HFFc6 (cell line): ENCODE results near the gene CTNND2. TPM values are rescaled to one million over a fixed set of nuclear protein-coding genes. Genes with fewer than 3 reads are reported as not detected.

Source experiments
- DNase-seq: peaks from one replicate; pipeline ENCODE4 v3.0.0-alpha.2; 2018
- H3K27ac Mint-ChIP-seq: 2 replicates; pipeline ENCODE4 v1.8.0; 2020; ENCODE audit warnings: mild to moderate bottlenecking, mixed read lengths
- H3K27me3 Mint-ChIP-seq: 2 replicates; pipeline ENCODE4 v1.8.0; 2021; ENCODE audit warnings: mild to moderate bottlenecking, moderate library complexity, mixed read lengths; ENCODE audit not compliant: insufficient read depth
- H3K36me3 Mint-ChIP-seq: 2 replicates; pipeline ENCODE4 v1.8.0; 2021; ENCODE audit warnings: low read depth, mixed read lengths
- H3K4me1 Mint-ChIP-seq: 2 replicates; pipeline ENCODE4 v1.8.0; 2020; ENCODE audit warnings: low read depth, mixed read lengths
- H3K4me3 Mint-ChIP-seq: 2 replicates; pipeline ENCODE4 v1.8.0; 2020; ENCODE audit warnings: mild to moderate bottlenecking, moderate library complexity, mixed read lengths
- H3K9me3 Mint-ChIP-seq: 2 replicates; pipeline ENCODE4 v1.8.0; 2020; ENCODE audit warnings: mild to moderate bottlenecking, mixed read lengths
- total RNA-seq, 6 experiments: library from RNA; stranded (reverse); fragmentation: NEBNext Ultra II Directional; extraction: Animal tissue kit (Norgen Biotek cat#: 25700); gene quantifications; 2 replicates in 1 of 6; 3 replicates in 5 of 6; pipeline ENCODE4 v1.2.3, GENCODE V29; 2021
- TF ChIP-seq, protein P1 (sequence below): fragments of 200-600 bp; sonication (generic); IDR thresholded peaks from 2 replicates; pipeline ENCODE4 v1.5.0; 2021; ENCODE audit warnings: antibody characterized with exemption, mild to moderate bottlenecking

CTNND2 gene
- total RNA-seq, 6 experiments from 2014 or later: not detected

DNA sequence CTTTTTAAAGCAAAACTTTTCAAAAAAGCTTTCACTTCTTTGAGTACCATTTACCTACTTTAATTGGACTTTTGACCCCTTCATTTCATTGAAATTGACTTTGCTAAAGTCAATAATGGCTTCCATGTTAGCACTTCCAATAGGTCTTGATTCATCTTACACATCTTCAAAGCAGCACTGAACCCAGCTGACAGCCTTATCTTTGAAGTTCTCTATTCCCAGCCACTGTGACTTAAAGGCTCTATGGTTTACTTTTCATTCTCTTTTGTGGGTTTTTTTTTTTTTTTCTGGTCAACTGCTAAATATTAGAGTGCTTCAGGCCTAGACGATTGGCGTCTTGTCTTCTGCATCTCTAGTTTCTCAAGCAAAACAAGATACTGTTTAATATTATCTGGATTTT, 385.0 kb downstream of the CTNND2 start:
- Mint-ChIP-seq H3K9me3 (peaks cover 25% of the 10 kb centered on the region), H3K27me3 (no peaks in the 10 kb centered on the region), H3K4me3 (no peak overlapping the region), H3K36me3 (no peaks in the 10 kb centered on the region), H3K4me1 (no peaks in the 10 kb centered on the region), H3K27ac (no peak overlapping the region)
- TF ChIP-seq, protein P1, sequence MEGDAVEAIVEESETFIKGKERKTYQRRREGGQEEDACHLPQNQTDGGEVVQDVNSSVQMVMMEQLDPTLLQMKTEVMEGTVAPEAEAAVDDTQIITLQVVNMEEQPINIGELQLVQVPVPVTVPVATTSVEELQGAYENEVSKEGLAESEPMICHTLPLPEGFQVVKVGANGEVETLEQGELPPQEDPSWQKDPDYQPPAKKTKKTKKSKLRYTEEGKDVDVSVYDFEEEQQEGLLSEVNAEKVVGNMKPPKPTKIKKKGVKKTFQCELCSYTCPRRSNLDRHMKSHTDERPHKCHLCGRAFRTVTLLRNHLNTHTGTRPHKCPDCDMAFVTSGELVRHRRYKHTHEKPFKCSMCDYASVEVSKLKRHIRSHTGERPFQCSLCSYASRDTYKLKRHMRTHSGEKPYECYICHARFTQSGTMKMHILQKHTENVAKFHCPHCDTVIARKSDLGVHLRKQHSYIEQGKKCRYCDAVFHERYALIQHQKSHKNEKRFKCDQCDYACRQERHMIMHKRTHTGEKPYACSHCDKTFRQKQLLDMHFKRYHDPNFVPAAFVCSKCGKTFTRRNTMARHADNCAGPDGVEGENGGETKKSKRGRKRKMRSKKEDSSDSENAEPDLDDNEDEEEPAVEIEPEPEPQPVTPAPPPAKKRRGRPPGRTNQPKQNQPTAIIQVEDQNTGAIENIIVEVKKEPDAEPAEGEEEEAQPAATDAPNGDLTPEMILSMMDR: no peak
- DNase-seq: no peak

GRCh38 chr5:11518676-11519075, 385.6 kb downstream of the CTNND2 start:
- TF ChIP-seq, protein P1: no peak
- H3K27ac Mint-ChIP-seq: no peak overlapping the region
- no peaks in the 10 kb centered on the region for H3K27me3 Mint-ChIP-seq
- peaks cover 25% of the 10 kb centered on the region for H3K9me3 Mint-ChIP-seq
- H3K36me3 Mint-ChIP-seq: no peaks in the 10 kb centered on the region
- no peak for DNase-seq
- no peaks in the 10 kb centered on the region for H3K4me1 Mint-ChIP-seq
- no peak overlapping the region for H3K4me3 Mint-ChIP-seq

DNA sequence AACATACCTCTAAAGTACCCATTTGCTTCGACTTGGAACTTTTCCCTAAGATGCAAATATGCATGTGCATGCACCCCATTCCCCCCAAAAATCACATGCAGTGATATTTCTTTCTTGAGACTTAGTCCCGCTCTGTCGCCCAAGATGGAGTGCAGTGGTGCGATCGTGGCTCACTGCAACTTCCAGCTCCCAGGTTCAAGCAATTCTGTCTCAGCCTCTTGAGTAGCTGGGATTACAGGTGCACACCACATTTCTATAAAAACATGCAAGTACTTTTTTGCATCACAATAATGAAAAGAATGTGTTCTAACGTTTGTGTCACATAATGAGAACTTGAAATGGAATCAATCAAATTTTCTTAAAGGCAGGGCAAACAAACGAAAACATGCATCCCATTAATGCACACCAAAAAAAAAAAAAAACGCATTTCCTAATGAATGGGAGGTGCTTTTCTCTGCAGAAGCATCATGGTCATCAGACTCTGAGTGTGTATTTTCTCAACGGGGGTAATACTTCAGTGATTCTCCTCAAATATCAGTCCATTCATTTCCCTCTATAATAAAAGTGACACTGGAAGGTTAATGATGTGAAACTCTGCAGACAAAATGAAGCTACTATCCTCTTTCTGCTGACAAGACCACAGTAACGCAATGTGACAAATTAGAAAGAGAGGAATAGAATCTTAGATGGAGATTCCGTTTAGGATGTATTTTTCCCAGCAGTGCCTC, 389.4 kb downstream of the CTNND2 start:
- Mint-ChIP-seq H3K4me1 (no peaks in the 10 kb centered on the region), H3K4me3 (no peak overlapping the region), H3K27me3 (no peaks in the 10 kb centered on the region), H3K36me3 (no peaks in the 10 kb centered on the region), H3K27ac (no peak overlapping the region), H3K9me3 (peaks cover 31% of the 10 kb centered on the region)
- TF ChIP-seq, protein P1: no peak
- no peak for DNase-seq

DNA sequence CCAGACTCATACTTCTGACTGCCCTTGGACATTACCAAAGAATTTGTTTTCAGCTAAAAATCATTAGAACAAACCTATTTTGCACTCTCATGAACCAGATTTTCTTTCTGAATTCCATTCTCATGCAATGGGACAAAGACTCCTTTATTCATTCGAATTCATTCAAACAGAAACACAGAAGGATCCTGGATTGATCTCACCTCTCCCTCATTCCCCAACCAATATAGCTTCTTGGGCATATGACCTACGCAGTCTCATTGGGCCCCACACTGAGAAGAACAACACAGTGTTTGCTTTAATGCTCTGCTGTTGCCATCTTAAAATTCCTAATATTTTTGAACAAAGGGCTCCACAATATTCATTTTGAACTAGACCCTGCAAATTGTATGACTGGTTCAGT, 392.4 kb downstream of the CTNND2 start:
- peaks cover 29% of the 10 kb centered on the region for H3K9me3 Mint-ChIP-seq
- no peak overlapping the region for H3K4me3 Mint-ChIP-seq
- no peaks in the 10 kb centered on the region for H3K27me3 Mint-ChIP-seq
- DNase-seq: no peak
- H3K4me1 Mint-ChIP-seq: no peaks in the 10 kb centered on the region
- TF ChIP-seq, protein P1: no peak
- no peaks in the 10 kb centered on the region for H3K36me3 Mint-ChIP-seq
- H3K27ac Mint-ChIP-seq: no peak overlapping the region

- Mint-ChIP-seq H3K27ac (no peak overlapping the region), H3K4me1 (no peaks in the 10 kb centered on the region), H3K36me3 (no peaks in the 10 kb centered on the region), H3K27me3 (no peaks in the 10 kb centered on the region), H3K4me3 (no peak overlapping the region), H3K9me3 (peaks cover 31% of the 10 kb centered on the region)
- no peak for DNase-seq
- TF ChIP-seq, protein P1: no peak
Observed at GRCh38 chr5:11510889-11511288, 393.4 kb downstream of the CTNND2 start.
